ENCODE data around the gene FAM240B.

Gene FAM240B

DNA sequence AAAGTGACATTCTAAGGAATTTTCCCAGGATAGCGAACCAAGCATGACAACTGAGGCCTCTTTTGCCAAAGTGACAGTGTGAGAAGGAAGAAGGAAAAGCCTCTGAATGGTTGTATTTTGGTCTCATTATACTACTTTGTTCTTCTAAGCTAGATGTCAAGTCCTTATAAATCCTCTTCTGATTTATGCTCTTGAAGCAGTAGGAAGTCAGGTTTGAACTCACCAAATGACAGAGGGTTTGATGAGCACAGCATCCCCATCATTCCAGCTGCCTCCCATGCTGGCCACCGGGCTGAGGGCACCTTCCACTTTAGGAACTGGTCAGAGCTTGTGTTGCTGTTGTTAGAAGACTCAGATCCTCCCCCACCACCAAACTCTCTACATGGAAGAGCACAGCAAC is 44.1 kb downstream of the FAM240B start:
- H3K36me3 ChIP-seq (replicated peaks in 1 of 2; ENCODE audit: control insufficient read depth in 2 of 2, insufficient read depth in 2 of 2, low read length in 2 of 2): no peaks in the 10 kb centered on the region
- no peak overlapping the region for H2AK5ac ChIP-seq (ENCODE audit: low read depth, low read length)
- no peak overlapping the region for H2BK5ac ChIP-seq (ENCODE audit: low read length)
- WGBS, 2 donors (ENCODE audit: extremely low coverage in 2 of 2, insufficient read length in 2 of 2, insufficient replicate concordance in 1 of 2): no CpG with 5 or more reads among the region's 2 CpGs
- H3K4ac ChIP-seq (ENCODE audit: low read length): no peak overlapping the region
- no peak overlapping the region for H2BK12ac ChIP-seq (ENCODE audit: low read length)
- no peak overlapping the region for H3K18ac ChIP-seq (ENCODE audit: low read length)
- no peak overlapping the region for H3K4me2 ChIP-seq (ENCODE audit: insufficient read depth, low read length, poor library complexity, severe bottlenecking)
- no peak overlapping the region for H4K8ac ChIP-seq (ENCODE audit: low read depth, low read length)
- no peak overlapping the region for H3K4me3 ChIP-seq (ENCODE audit: low read length in 2 of 2)
- no peak overlapping the region for H2BK120ac ChIP-seq (ENCODE audit: low read depth, low read length)
- H3K27me3 ChIP-seq (ENCODE audit: control insufficient read depth in 3 of 3, insufficient read depth in 3 of 3, low read depth in 1 of 3, low read length in 3 of 3): no peaks in the 10 kb centered on the region
- H2BK15ac ChIP-seq (ENCODE audit: low read length): no peak overlapping the region
- H2AFZ ChIP-seq (ENCODE audit: low read length): no peak overlapping the region
- H3K27ac ChIP-seq (replicated peaks; ENCODE audit: low read length): no peak overlapping the region
- H3K14ac ChIP-seq (ENCODE audit: low read length): no peak overlapping the region
- H3K4me1 ChIP-seq (ENCODE audit: control insufficient read depth in 2 of 2, insufficient read depth in 1 of 2, low read depth in 1 of 2, low read length in 2 of 2): peaks cover 13 to 16% of the 10 kb centered on the region in 2 donors
- peaks cover 0 to 6% of the 10 kb centered on the region in 2 donors for H3K9me3 ChIP-seq (replicated peaks in 1 of 2; ENCODE audit: control insufficient read depth in 2 of 2, insufficient read depth in 1 of 2, low read depth in 1 of 2, low read length in 2 of 2)
- H3K79me1 ChIP-seq (ENCODE audit: low read depth, low read length): no peaks in the 10 kb centered on the region
- no peak overlapping the region for H4K91ac ChIP-seq (ENCODE audit: low read depth, low read length, poor library complexity)
- no peak overlapping the region for H3K9ac ChIP-seq (ENCODE audit: low read depth, low read length, poor library complexity)
- no peak overlapping the region for H3K23ac ChIP-seq (ENCODE audit: low read depth, low read length, poor library complexity)
- DNase-seq (ENCODE audit: low spot score): no peak

DNA sequence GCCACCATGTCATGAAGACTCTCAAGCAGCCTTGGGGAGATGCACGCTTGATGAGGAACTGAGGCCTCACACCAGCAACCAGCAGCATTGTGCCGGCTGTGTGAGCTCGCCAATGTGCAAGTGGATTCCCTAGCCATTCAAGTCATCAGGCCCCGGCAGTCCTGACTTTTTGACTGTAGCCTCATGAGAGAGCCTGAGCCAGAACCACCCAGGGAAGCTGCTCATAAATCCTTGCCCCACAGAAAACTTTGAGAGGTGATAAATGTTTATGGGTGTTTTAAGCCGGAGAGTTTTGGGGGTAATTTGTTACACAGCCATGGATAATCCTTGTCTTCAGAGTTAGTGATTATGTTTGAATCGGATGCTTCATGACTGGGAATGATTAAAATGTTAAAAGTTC is 44.7 kb downstream of the FAM240B start:
- Histone ChIP-seq H3K14ac (ENCODE audit: low read length) (no peak overlapping the region), H2AFZ (ENCODE audit: low read length) (peak overlapping the region; percentile 16), H3K4me1 (ENCODE audit: control insufficient read depth in 2 of 2, insufficient read depth in 1 of 2, low read depth in 1 of 2, low read length in 2 of 2) (peaks cover 13 to 16% of the 10 kb centered on the region in 2 donors), H2BK5ac (ENCODE audit: low read length) (no peak overlapping the region), H3K4me3 (ENCODE audit: low read length in 2 of 2) (no peak overlapping the region), H3K36me3 (replicated peaks in 1 of 2; ENCODE audit: control insufficient read depth in 2 of 2, insufficient read depth in 2 of 2, low read length in 2 of 2) (no peaks in the 10 kb centered on the region), H2BK15ac (ENCODE audit: low read length) (no peak overlapping the region), H2AK5ac (ENCODE audit: low read depth, low read length) (no peak overlapping the region), H3K4ac (ENCODE audit: low read length) (no peak overlapping the region), H2BK120ac (ENCODE audit: low read depth, low read length) (no peak overlapping the region), H3K79me1 (ENCODE audit: low read depth, low read length) (no peaks in the 10 kb centered on the region), H3K27me3 (ENCODE audit: control insufficient read depth in 3 of 3, insufficient read depth in 3 of 3, low read depth in 1 of 3, low read length in 3 of 3) (no peaks in the 10 kb centered on the region), H3K4me2 (ENCODE audit: insufficient read depth, low read length, poor library complexity, severe bottlenecking) (no peak overlapping the region), H3K27ac (replicated peaks; ENCODE audit: low read length) (no peak overlapping the region), H2BK12ac (ENCODE audit: low read length) (no peak overlapping the region), H3K9ac (ENCODE audit: low read depth, low read length, poor library complexity) (no peak overlapping the region), H3K23ac (ENCODE audit: low read depth, low read length, poor library complexity) (no peak overlapping the region), H4K91ac (ENCODE audit: low read depth, low read length, poor library complexity) (no peak overlapping the region), H4K8ac (ENCODE audit: low read depth, low read length) (no peak overlapping the region), H3K18ac (ENCODE audit: low read length) (no peak overlapping the region), H3K9me3 (replicated peaks in 1 of 2; ENCODE audit: control insufficient read depth in 2 of 2, insufficient read depth in 1 of 2, low read depth in 1 of 2, low read length in 2 of 2) (peaks cover 0 to 6% of the 10 kb centered on the region in 2 donors)
- DNase-seq (ENCODE audit: low spot score): no peak
- WGBS, 2 donors (ENCODE audit: extremely low coverage in 2 of 2, insufficient read length in 2 of 2, insufficient replicate concordance in 1 of 2): no CpG with 5 or more reads among the region's 6 CpGs

DNA sequence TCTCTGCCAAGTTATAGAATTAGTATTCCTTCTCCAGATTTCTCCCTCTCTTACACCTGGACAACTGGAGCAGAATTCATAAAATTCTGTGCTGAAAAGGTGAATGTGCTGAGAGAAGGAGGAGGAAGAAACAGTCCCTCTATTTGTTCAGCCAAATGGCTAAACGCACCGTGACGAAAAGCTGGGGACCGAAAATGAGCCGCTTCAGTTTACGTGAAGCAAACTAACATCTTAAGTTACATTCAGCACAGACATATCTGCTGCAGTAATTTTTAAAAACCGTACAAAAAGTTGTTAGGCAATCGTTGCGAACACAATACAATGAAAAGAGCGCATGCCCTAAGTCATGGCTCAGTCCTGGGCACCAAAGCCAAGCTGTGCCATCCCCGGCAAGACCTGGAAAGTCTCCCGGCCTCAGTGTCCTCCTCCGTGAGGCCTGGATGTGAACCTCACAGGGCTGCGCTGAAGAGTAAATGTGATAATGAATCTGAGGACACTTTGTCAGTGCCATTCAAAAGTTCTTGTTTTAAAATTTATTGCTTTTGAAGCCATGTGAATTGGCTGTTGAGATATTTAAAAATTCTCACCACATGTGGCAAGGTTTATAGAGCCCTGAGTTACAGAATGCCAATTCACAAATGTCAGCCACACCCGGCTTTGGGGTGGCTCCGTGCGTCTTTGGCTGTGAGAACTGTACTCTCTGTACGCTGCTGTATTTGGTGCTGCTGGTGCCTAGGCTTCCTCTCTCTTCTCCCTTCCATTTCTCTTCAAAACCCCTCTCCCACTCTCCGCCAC is 46.3 kb downstream of the FAM240B start:
- Histone ChIP-seq H3K4ac (ENCODE audit: low read length) (no peak overlapping the region), H2AFZ (ENCODE audit: low read length) (no peak overlapping the region), H4K91ac (ENCODE audit: low read depth, low read length, poor library complexity) (no peak overlapping the region), H3K79me1 (ENCODE audit: low read depth, low read length) (no peaks in the 10 kb centered on the region), H3K27me3 (ENCODE audit: control insufficient read depth in 3 of 3, insufficient read depth in 3 of 3, low read depth in 1 of 3, low read length in 3 of 3) (no peaks in the 10 kb centered on the region), H4K8ac (ENCODE audit: low read depth, low read length) (no peak overlapping the region), H3K23ac (ENCODE audit: low read depth, low read length, poor library complexity) (no peak overlapping the region), H3K14ac (ENCODE audit: low read length) (no peak overlapping the region), H3K9ac (ENCODE audit: low read depth, low read length, poor library complexity) (no peak overlapping the region), H2BK15ac (ENCODE audit: low read length) (no peak overlapping the region), H2BK5ac (ENCODE audit: low read length) (no peak overlapping the region), H3K27ac (replicated peaks; ENCODE audit: low read length) (no peak overlapping the region), H3K36me3 (replicated peaks in 1 of 2; ENCODE audit: control insufficient read depth in 2 of 2, insufficient read depth in 2 of 2, low read length in 2 of 2) (no peaks in the 10 kb centered on the region), H3K9me3 (replicated peaks in 1 of 2; ENCODE audit: control insufficient read depth in 2 of 2, insufficient read depth in 1 of 2, low read depth in 1 of 2, low read length in 2 of 2) (no peaks in the 10 kb centered on the region), H3K4me3 (ENCODE audit: low read length in 2 of 2) (no peak overlapping the region), H2AK5ac (ENCODE audit: low read depth, low read length) (no peak overlapping the region), H2BK120ac (ENCODE audit: low read depth, low read length) (no peak overlapping the region), H3K4me2 (ENCODE audit: insufficient read depth, low read length, poor library complexity, severe bottlenecking) (no peak overlapping the region), H3K18ac (ENCODE audit: low read length) (no peak overlapping the region), H2BK12ac (ENCODE audit: low read length) (no peak overlapping the region), H3K4me1 (ENCODE audit: control insufficient read depth in 2 of 2, insufficient read depth in 1 of 2, low read depth in 1 of 2, low read length in 2 of 2) (peaks cover 13 to 16% of the 10 kb centered on the region in 2 donors)
- WGBS, 2 donors (ENCODE audit: extremely low coverage in 2 of 2, insufficient read length in 2 of 2, insufficient replicate concordance in 1 of 2): no CpG with 5 or more reads among the region's 19 CpGs
- no peak for DNase-seq (ENCODE audit: low spot score)

DNA sequence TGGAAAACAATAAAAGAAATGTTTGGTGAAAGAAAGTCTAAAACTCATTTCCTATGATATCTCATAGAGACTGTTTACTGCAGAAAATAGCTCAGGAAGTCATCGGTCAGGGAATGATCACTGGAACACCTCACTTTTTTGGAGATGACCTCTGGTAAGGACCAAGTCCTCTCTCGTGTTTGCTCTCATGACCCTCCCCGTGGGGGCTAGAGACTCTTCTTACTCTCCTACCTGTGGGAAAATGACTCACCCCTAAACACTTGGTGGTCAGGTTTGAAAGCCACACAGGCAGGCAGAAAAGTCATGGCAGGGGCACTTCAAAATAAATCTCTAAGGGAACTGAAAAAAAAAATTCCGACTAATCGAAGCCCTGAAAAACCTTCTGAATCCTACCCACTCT is 48.2 kb downstream of the FAM240B start:
- Histone ChIP-seq H2BK12ac (ENCODE audit: low read length) (no peak overlapping the region), H2BK120ac (ENCODE audit: low read depth, low read length) (no peak overlapping the region), H3K23ac (ENCODE audit: low read depth, low read length, poor library complexity) (no peak overlapping the region), H3K9me3 (replicated peaks in 1 of 2; ENCODE audit: control insufficient read depth in 2 of 2, insufficient read depth in 1 of 2, low read depth in 1 of 2, low read length in 2 of 2) (no peaks in the 10 kb centered on the region), H3K4me3 (ENCODE audit: low read length in 2 of 2) (no peak overlapping the region), H3K79me1 (ENCODE audit: low read depth, low read length) (no peaks in the 10 kb centered on the region), H3K4me1 (ENCODE audit: control insufficient read depth in 2 of 2, insufficient read depth in 1 of 2, low read depth in 1 of 2, low read length in 2 of 2) (peaks cover 6% of the 10 kb centered on the region in 2 donors), H2BK15ac (ENCODE audit: low read length) (no peak overlapping the region), H2BK5ac (ENCODE audit: low read length) (no peak overlapping the region), H2AK5ac (ENCODE audit: low read depth, low read length) (no peak overlapping the region), H2AFZ (ENCODE audit: low read length) (peak overlapping the region; percentile 69), H3K9ac (ENCODE audit: low read depth, low read length, poor library complexity) (no peak overlapping the region), H3K36me3 (replicated peaks in 1 of 2; ENCODE audit: control insufficient read depth in 2 of 2, insufficient read depth in 2 of 2, low read length in 2 of 2) (no peaks in the 10 kb centered on the region), H4K91ac (ENCODE audit: low read depth, low read length, poor library complexity) (no peak overlapping the region), H3K14ac (ENCODE audit: low read length) (no peak overlapping the region), H3K4me2 (ENCODE audit: insufficient read depth, low read length, poor library complexity, severe bottlenecking) (no peak overlapping the region), H3K27ac (replicated peaks; ENCODE audit: low read length) (no peak overlapping the region), H3K4ac (ENCODE audit: low read length) (no peak overlapping the region), H3K27me3 (ENCODE audit: control insufficient read depth in 3 of 3, insufficient read depth in 3 of 3, low read depth in 1 of 3, low read length in 3 of 3) (no peaks in the 10 kb centered on the region), H3K18ac (ENCODE audit: low read length) (no peak overlapping the region), H4K8ac (ENCODE audit: low read depth, low read length) (no peak overlapping the region)
- DNase-seq (ENCODE audit: low spot score): no peak
- no CpG with 5 or more reads among the region's 5 CpGs for WGBS, 2 donors (ENCODE audit: extremely low coverage in 2 of 2, insufficient read length in 2 of 2, insufficient replicate concordance in 1 of 2)

All from neuronal stem cell (in vitro differentiated cells).